ENCODE data around the gene EIF4G3. TPM values are rescaled to one million over a fixed set of nuclear protein-coding genes. Genes with fewer than 3 reads are reported as not detected.

Gene EIF4G3
- total RNA-seq, 1 donor from 2014 or later, result 38.4 TPM

- Histone ChIP-seq H3K4me3 (ENCODE audit: low read depth, low read length) (no peak overlapping the region), H3K36me3 (ENCODE audit: control insufficient read depth, insufficient read depth, low read length) (peaks cover 1% of the 10 kb centered on the region), H3K27me3 (ENCODE audit: control insufficient read depth, insufficient read depth, low read length) (no peaks in the 10 kb centered on the region)
- no peak for DNase-seq (ENCODE audit: low read depth)
- TF ChIP-seq CTCF (IDR thresholded peaks at IDR 0.05; ENCODE audit: insufficient read depth, low read length, poor library complexity, severe bottlenecking), result no peak
Measured at GRCh38 chr1:20829946-20830345, 346.8 kb downstream of the EIF4G3 start.

- H3K36me3 ChIP-seq (ENCODE audit: control insufficient read depth, insufficient read depth, low read length), result peaks cover 1% of the 10 kb centered on the region
- no peaks in the 10 kb centered on the region for H3K27me3 ChIP-seq (ENCODE audit: control insufficient read depth, insufficient read depth, low read length)
- TF ChIP-seq CTCF (IDR thresholded peaks at IDR 0.05; ENCODE audit: insufficient read depth, low read length, poor library complexity, severe bottlenecking), result no peak
- no peak for DNase-seq (ENCODE audit: low read depth)
- no peak overlapping the region for H3K4me3 ChIP-seq (ENCODE audit: low read depth, low read length)
Measured at GRCh38 chr1:20829531-20829930, 347.2 kb downstream of the EIF4G3 start.

GRCh38 chr1:20823845-20824244 lies 352.9 kb downstream of the EIF4G3 start:
- Histone ChIP-seq H3K4me3 (ENCODE audit: low read depth, low read length) (no peak overlapping the region), H3K27me3 (ENCODE audit: control insufficient read depth, insufficient read depth, low read length) (no peaks in the 10 kb centered on the region), H3K36me3 (ENCODE audit: control insufficient read depth, insufficient read depth, low read length) (peaks cover 1% of the 10 kb centered on the region)
- DNase-seq (ENCODE audit: low read depth), result no peak
- no peak for TF ChIP-seq CTCF (IDR thresholded peaks at IDR 0.05; ENCODE audit: insufficient read depth, low read length, poor library complexity, severe bottlenecking)

- no peak for DNase-seq (ENCODE audit: low read depth)
- H3K4me3 ChIP-seq (ENCODE audit: low read depth, low read length), result no peak overlapping the region
- no peak for TF ChIP-seq CTCF (IDR thresholded peaks at IDR 0.05; ENCODE audit: insufficient read depth, low read length, poor library complexity, severe bottlenecking)
- H3K27me3 ChIP-seq (ENCODE audit: control insufficient read depth, insufficient read depth, low read length), result no peaks in the 10 kb centered on the region
- H3K36me3 ChIP-seq (ENCODE audit: control insufficient read depth, insufficient read depth, low read length), result no peaks in the 10 kb centered on the region
Measured at GRCh38 chr1:20821466-20821865, 355.2 kb downstream of the EIF4G3 start.

GRCh38 chr1:20819818-20820217 lies 356.9 kb downstream of the EIF4G3 start:
- DNase-seq (ENCODE audit: low read depth), result no peak
- Histone ChIP-seq H3K27me3 (ENCODE audit: control insufficient read depth, insufficient read depth, low read length) (no peaks in the 10 kb centered on the region), H3K4me3 (ENCODE audit: low read depth, low read length) (no peak overlapping the region), H3K36me3 (ENCODE audit: control insufficient read depth, insufficient read depth, low read length) (no peaks in the 10 kb centered on the region)
- TF ChIP-seq CTCF (IDR thresholded peaks at IDR 0.05; ENCODE audit: insufficient read depth, low read length, poor library complexity, severe bottlenecking), result no peak

- Histone ChIP-seq H3K4me3 (ENCODE audit: low read depth, low read length) (no peak overlapping the region), H3K27me3 (ENCODE audit: control insufficient read depth, insufficient read depth, low read length) (no peaks in the 10 kb centered on the region), H3K36me3 (ENCODE audit: control insufficient read depth, insufficient read depth, low read length) (no peaks in the 10 kb centered on the region)
- no peak for TF ChIP-seq CTCF (IDR thresholded peaks at IDR 0.05; ENCODE audit: insufficient read depth, low read length, poor library complexity, severe bottlenecking)
- no peak for DNase-seq (ENCODE audit: low read depth)
Measured at GRCh38 chr1:20814534-20814871, 362.2 kb downstream of the EIF4G3 start.
